LNCAP (cell line): Measurements from ENCODE around the gene LYZL1.

Source experiments
- CTCF ChIP-seq: fragments of 450-650 bp; IDR thresholded peaks from 2 replicates; pipeline ENCODE4 v1.5.1; 2017; ENCODE audit warnings: mild to moderate bottlenecking

The LYZL1 gene

GRCh38 chr10:29314726-29315125 is 25.9 kb downstream of the LYZL1 start:
- no peak for TF ChIP-seq CTCF

GRCh38 chr10:29315814-29316213 is 26.9 kb downstream of the LYZL1 start:
- no peak for TF ChIP-seq CTCF

- TF ChIP-seq CTCF: no peak
These were observed 27.6 kb downstream of the LYZL1 start for GRCh38 chr10:29316308-29317026.

DNA sequence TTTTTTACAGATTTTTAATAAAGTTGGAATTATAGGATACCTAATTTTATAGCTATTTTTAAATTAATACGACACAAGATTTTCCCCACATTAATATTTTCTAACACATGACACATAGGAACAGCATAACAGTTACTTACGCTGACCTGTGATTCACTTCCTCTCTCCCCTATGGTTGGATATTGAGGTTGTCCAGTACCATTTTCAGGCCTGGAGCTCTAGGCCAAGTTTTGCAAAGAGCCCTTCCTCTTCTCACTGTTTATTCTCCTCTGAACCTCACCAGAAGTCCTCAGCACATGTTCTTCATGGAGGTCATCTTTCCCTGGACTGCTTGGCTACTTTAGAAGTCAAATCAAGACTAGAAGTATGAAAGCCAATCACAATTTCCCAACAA is 28.2 kb downstream of the LYZL1 start:
- no peak for TF ChIP-seq CTCF

GRCh38 chr10:29317423-29318021 is 28.7 kb downstream of the LYZL1 start:
- TF ChIP-seq CTCF: no peak

DNA sequence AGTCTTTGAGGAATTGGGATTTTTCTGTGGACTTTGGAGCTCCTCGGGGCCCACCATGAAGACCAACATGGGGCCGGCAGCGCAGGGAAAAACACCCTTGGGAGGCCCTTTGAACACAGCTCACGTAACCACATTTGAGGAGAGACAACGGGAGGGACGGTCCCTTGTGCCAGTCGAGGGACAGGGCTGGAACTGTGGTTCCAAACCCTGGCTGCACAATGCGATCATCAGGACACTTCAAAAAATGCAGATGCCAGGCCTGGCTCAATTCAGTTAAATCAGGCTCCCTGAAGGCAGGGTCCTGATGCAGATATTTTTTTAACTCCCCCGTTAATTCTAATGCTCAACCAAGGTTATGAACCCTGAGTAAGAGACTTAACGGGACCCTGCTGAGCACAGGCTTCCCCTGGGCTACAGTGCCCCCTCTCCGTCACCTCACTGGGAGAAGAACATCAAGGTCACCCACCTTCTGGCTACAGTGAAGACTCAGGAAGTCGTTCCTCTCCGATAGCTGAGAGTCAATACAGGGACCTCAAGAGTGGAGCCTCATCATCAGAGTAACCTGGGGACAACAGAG is 30.4 kb downstream of the LYZL1 start:
- no peak for TF ChIP-seq CTCF

GRCh38 chr10:29321656-29322055 is 32.8 kb downstream of the LYZL1 start:
- TF ChIP-seq CTCF: no peak
